ENCODE results near the gene TUFT1.
"Not testable (repeated sequence)": the region's sequence is repeated elsewhere in the genome, so short reads cannot be mapped to it uniquely, and the experiment has no call there.

Gene TUFT1

GRCh38 chr1:151512801-151513625, 27.1 kb upstream of the TUFT1 start:
- no peak for DNase-seq

- DNase-seq, result no peak
Measured at GRCh38 chr1:151513626-151514121, 26.4 kb upstream of the TUFT1 start.

GRCh38 chr1:151514366-151514765, 25.7 kb upstream of the TUFT1 start:
- no peak for DNase-seq

- no peak for DNase-seq
Measured at GRCh38 chr1:151515265-151515664, 24.8 kb upstream of the TUFT1 start.

- DNase-seq, result no peak
Measured at GRCh38 chr1:151516031-151516511, 24.0 kb upstream of the TUFT1 start.

- DNase-seq, result no peak
Measured at GRCh38 chr1:151518431-151518830, 21.7 kb upstream of the TUFT1 start.

- no peak for DNase-seq
Measured at GRCh38 chr1:151518936-151519335, 21.2 kb upstream of the TUFT1 start.

GRCh38 chr1:151519667-151520066, 20.4 kb upstream of the TUFT1 start:
- DNase-seq, result no peak

- DNase-seq, result no peak
Measured at GRCh38 chr1:151520359-151520758, 19.8 kb upstream of the TUFT1 start.

GRCh38 chr1:151522427-151522826, 17.7 kb upstream of the TUFT1 start:
- DNase-seq, result not testable (repeated sequence)

- no peak for DNase-seq
Measured at GRCh38 chr1:151523326-151523725, 16.8 kb upstream of the TUFT1 start.

- no peak for DNase-seq
Measured at GRCh38 chr1:151524736-151525135, 15.4 kb upstream of the TUFT1 start.

- no peak for DNase-seq
Measured at GRCh38 chr1:151526735-151527525, 13.2 kb upstream of the TUFT1 start.

GRCh38 chr1:151529211-151529702, 10.9 kb upstream of the TUFT1 start:
- DNase-seq, result no peak

- DNase-seq, result no peak
Measured at GRCh38 chr1:151529781-151530180, 10.3 kb upstream of the TUFT1 start.

- DNase-seq, result no peak
Measured at GRCh38 chr1:151530461-151530860, 9.6 kb upstream of the TUFT1 start.

- no peak for DNase-seq
Measured at GRCh38 chr1:151533870-151534269, 6.2 kb upstream of the TUFT1 start.

GRCh38 chr1:151534662-151535278, 5.3 kb upstream of the TUFT1 start:
- peak; percentile 64 to 66 for DNase-seq

- no peak for DNase-seq
Measured at GRCh38 chr1:151535326-151536271, 4.5 kb upstream of the TUFT1 start.

- no peak for DNase-seq
Measured at GRCh38 chr1:151536499-151536898, 3.6 kb upstream of the TUFT1 start.

- no peak for DNase-seq
Measured at GRCh38 chr1:151537112-151537511, 3.0 kb upstream of the TUFT1 start.

All from NCI-H2081 (cell line).